Measurements from ENCODE around the gene TFB1M. TPM values are rescaled to one million over a fixed set of nuclear protein-coding genes. Genes with fewer than 3 reads are reported as not detected.

Gene TFB1M
- total RNA-seq, 2 donors from 2014 or later: 13.7 to 16.6 TPM

DNA sequence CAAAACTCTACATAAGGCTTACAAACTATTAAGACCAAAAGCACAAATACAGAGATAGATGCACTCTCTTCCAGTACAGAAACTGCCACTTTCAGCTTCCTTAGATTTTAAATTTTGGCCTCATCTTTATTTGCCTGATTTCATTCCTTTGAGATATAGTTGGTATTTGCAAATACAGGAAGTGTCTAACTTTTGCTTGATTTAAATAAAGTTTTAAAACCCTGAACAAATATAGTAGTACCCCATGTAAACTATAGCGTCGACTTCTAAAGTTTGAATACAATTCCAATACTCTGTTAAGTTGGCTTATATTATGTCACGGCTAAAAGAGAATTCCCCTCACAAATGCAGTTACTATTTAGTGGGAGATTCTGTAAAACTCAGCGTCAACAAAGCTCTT lies 51.6 kb downstream of the TFB1M start:
- H3K4me1 Mint-ChIP-seq: peaks cover 17% of the 10 kb centered on the region
- DNase-seq: no peak
- H3K4me3 Mint-ChIP-seq: no peak overlapping the region
- H3K9me3 ChIP-seq (ENCODE audit: control insufficient read depth, low read length, poor library complexity, severe bottlenecking): no peaks in the 10 kb centered on the region
- ATAC-seq: no peak
- H3K27me3 Mint-ChIP-seq: no peaks in the 10 kb centered on the region
- H3K27ac Mint-ChIP-seq: peak overlapping the region; percentile 92
- H3K36me3 Mint-ChIP-seq (ENCODE audit: low read depth): peaks cover 10% of the 10 kb centered on the region

DNA sequence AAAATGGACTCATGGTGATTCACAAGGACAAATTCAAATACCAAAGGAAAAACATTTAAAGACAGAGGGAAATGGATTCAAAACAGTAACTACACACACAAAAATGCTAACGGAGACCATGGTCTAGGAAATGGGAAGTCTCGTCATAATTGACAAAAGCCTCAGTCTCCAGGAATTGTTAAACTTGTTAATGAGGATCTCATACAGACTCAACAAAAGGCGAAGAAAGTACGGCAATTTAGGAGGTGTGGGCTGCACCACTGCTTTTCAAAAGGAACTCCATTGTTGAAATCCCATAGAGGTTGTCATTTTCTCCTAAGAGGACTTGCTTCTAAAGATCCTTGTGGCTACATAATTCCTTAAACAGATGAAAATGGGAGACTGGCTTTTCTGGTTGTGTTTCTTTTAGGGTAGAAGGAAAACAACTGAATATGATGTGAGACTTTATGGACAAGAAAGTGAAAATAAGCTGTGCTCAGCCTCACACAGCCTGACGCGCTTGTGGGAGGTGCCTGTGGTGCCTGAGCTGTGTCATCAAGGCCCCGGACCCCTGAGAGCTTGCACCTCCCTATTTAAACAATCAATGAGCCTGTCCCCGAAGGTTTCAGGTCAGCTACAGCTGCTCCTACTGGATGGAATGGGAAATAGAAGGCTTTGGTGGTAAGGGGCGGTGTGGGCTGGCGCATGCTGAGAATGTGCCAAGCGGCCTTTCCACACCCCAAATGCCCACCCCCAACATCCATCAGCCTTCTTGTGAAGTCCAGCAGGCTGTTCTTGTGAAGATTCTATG lies 53.0 kb downstream of the TFB1M start:
- Mint-ChIP-seq H3K36me3 (ENCODE audit: low read depth) (peaks cover 10% of the 10 kb centered on the region), H3K4me1 (peaks cover 17% of the 10 kb centered on the region), H3K27me3 (no peaks in the 10 kb centered on the region), H3K27ac (peak overlapping the region; percentile 47), H3K4me3 (no peak overlapping the region)
- no peak for ATAC-seq
- no peaks in the 10 kb centered on the region for H3K9me3 ChIP-seq (ENCODE audit: control insufficient read depth, low read length, poor library complexity, severe bottlenecking)
- no peak for DNase-seq

DNA sequence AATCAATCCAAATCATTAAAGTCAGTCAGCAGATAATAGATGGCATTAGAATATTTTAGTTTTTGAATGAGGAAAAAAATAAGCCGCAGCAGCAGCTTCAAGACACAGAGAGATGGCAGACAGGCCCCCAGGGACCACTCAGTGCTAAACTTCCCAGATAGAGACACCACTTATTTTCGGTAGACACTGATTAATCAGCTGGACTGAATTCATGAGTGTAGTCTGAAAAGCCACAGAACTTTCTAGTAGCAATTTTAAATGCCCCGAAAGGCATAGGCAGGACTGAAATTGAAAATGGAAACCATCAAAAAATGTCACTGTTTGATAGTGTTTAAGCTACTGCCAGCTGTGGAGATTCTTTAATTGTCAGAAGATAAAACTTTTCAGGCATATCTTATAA lies 53.6 kb downstream of the TFB1M start:
- Mint-ChIP-seq H3K4me3 (no peak overlapping the region), H3K27me3 (no peaks in the 10 kb centered on the region), H3K36me3 (ENCODE audit: low read depth) (peaks cover 10% of the 10 kb centered on the region), H3K27ac (peak overlapping the region; percentile 47), H3K4me1 (peaks cover 17% of the 10 kb centered on the region)
- ATAC-seq: no peak
- H3K9me3 ChIP-seq (ENCODE audit: control insufficient read depth, low read length, poor library complexity, severe bottlenecking): no peaks in the 10 kb centered on the region
- DNase-seq: no peak

DNA sequence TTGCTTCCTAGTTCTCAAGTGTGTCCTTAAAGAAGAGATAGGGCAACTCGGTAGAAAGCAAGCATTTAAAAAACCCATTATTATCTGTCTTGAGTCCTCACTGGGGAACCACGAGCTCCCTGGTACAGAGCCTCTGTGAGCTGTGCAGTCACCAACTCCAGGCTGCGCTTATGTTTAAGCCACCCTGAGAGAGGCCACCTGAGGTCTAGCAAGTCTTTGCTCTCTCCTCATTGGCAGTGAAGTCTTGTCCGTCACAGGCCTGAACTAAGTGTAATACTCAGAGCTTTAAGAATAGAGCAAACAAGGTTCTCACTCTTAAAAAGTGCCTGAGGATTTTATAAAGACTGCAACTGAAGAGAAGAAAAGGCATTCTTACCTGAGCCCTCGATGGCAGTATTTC lies 54.4 kb downstream of the TFB1M start:
- Mint-ChIP-seq H3K27me3 (no peaks in the 10 kb centered on the region), H3K4me1 (peaks cover 19% of the 10 kb centered on the region), H3K27ac (no peak overlapping the region), H3K4me3 (no peak overlapping the region), H3K36me3 (ENCODE audit: low read depth) (peaks cover 12% of the 10 kb centered on the region)
- H3K9me3 ChIP-seq (ENCODE audit: control insufficient read depth, low read length, poor library complexity, severe bottlenecking): no peaks in the 10 kb centered on the region
- ATAC-seq (no peak), DNase-seq (no peak)

DNA sequence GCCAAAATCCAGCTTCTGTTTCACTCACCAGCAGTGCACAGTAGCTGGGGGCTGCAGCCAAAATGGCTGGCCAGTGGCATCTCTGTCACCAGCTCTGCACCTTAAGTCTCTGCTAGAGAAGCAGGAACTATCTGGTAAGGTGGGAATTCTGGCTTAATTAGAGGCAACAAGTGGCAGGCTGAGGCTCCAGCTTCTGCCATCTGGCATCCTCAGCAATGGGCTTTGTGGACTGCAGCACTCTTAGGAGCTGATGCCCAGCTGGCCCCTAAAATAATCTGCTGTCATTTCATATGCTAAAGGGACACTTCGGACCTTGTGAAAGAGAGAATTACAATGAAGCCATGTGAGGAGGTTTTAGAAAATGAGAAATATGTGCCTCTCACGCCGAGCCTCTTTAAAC lies 55.1 kb downstream of the TFB1M start:
- Mint-ChIP-seq H3K4me1 (peaks cover 16% of the 10 kb centered on the region), H3K27me3 (no peaks in the 10 kb centered on the region), H3K27ac (no peak overlapping the region), H3K4me3 (no peak overlapping the region), H3K36me3 (ENCODE audit: low read depth) (peaks cover 9% of the 10 kb centered on the region)
- H3K9me3 ChIP-seq (ENCODE audit: control insufficient read depth, low read length, poor library complexity, severe bottlenecking): no peaks in the 10 kb centered on the region
- no peak for ATAC-seq
- DNase-seq: no peak

DNA sequence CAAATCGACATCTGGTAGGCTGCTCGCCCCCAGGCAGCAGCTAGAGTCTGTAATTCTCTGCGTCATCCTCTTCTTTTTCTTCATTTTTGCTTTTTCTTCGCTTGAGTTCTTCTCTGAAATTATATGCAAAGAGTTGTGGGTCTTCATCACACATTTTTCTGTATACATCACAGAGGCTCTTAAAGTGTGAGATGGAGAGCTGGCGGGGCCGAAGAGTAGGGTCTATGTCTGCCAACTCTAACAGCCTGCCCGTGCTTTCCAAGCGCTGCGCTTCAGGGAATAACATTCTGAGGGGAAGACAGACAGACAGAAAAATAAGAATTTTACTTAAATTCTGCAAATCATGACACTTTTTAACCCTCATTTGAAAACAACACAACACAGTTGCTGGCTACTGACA lies 56.5 kb downstream of the TFB1M start:
- H3K36me3 Mint-ChIP-seq (ENCODE audit: low read depth): peaks cover 6% of the 10 kb centered on the region
- H3K9me3 ChIP-seq (ENCODE audit: control insufficient read depth, low read length, poor library complexity, severe bottlenecking): no peaks in the 10 kb centered on the region
- H3K4me3 Mint-ChIP-seq: no peak overlapping the region
- no peak overlapping the region for H3K27ac Mint-ChIP-seq
- H3K4me1 Mint-ChIP-seq: peaks cover 14% of the 10 kb centered on the region
- H3K27me3 Mint-ChIP-seq: no peaks in the 10 kb centered on the region
- no peak for DNase-seq
- no peak for ATAC-seq

DNA sequence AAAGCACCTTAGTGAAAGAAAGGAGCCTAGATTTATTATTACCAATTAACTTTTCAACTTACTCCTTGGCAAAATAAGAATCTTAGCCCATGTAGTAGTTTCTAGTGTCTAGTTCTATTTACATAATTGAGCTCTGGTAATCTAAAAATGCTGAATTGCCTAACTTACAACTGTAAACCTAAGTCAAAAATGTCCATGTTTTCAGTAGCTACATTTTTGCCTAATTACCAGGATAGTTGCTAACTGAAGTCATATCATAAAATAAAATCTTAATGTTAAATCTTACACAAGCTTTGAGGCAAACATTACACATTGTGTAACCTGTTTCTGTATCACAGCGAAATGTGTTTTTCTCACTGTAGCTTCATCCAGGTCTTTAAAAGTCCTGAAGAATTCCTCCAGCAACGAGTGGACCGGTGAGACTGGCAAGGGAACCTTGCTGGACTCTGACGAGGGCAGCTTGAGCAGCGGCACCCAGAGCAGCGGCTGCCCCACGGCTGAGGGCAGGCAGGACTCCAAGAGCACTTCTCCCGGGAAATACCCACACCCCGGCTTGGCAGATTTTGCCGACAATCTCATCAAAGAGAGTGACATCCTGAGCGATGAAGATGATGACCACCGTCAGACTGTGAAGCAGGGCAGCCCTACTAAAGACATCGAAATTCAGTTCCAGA lies 58.0 kb downstream of the TFB1M start:
- Mint-ChIP-seq H3K27me3 (no peaks in the 10 kb centered on the region), H3K36me3 (ENCODE audit: low read depth) (peaks cover 4% of the 10 kb centered on the region), H3K4me3 (no peak overlapping the region), H3K4me1 (peaks cover 5% of the 10 kb centered on the region), H3K27ac (no peak overlapping the region)
- ATAC-seq (no peak), DNase-seq (no peak)
- H3K9me3 ChIP-seq (ENCODE audit: control insufficient read depth, low read length, poor library complexity, severe bottlenecking): no peaks in the 10 kb centered on the region

DNA sequence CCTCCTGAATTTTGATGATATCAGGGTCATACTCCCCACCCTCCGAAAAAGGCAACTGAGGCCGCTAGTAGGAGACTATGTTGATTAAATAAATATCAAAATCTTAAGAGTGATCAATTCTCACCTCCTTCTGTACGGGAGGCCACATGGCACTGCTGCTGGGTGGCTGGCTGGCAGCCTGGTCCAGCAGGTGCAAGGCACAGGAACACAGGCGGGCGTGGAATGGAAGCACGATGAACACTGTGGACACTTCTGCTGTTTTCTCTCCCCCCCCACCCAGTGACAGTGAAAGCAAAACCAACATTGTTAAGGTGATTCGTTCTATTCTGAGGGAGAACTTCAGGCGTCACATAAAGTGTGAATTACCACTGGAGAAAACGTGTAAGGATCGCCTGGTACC lies 60.1 kb downstream of the TFB1M start:
- H3K36me3 Mint-ChIP-seq (ENCODE audit: low read depth): peaks cover 4% of the 10 kb centered on the region
- no peak overlapping the region for H3K27ac Mint-ChIP-seq

DNA sequence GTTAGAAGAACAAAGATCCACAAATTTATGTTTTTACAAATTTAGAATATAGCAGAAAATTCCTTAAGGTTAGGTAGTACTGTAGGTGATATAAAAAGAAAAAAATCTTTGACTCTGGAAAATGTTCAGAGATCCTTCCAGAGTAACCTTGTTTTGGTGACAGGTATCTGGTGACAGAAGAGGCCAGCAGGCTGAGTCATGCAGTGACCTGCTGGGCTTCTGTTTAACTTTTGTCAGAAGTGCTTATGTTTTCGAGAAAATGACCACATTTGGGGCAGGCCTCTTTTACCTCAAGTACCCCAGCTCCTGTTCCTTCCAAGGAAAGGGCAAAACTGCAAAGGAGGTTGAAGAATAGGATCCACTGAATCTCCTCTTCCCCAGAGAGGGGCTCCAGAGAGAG lies 60.9 kb downstream of the TFB1M start:
- DNase-seq (no peak), ATAC-seq (no peak)
- Mint-ChIP-seq H3K4me3 (no peak overlapping the region), H3K27me3 (no peaks in the 10 kb centered on the region), H3K4me1 (peaks cover 2% of the 10 kb centered on the region), H3K36me3 (ENCODE audit: low read depth) (peaks cover 4% of the 10 kb centered on the region), H3K27ac (no peak overlapping the region)
- no peaks in the 10 kb centered on the region for H3K9me3 ChIP-seq (ENCODE audit: control insufficient read depth, low read length, poor library complexity, severe bottlenecking)

More for the DNA sequence above, 60.1 kb downstream of the TFB1M start:
- H3K27me3 Mint-ChIP-seq: no peaks in the 10 kb centered on the region
- no peaks in the 10 kb centered on the region for H3K9me3 ChIP-seq (ENCODE audit: control insufficient read depth, low read length, poor library complexity, severe bottlenecking)
- DNase-seq (no peak), ATAC-seq (no peak)
- H3K4me3 Mint-ChIP-seq: no peak overlapping the region
- peaks cover 2% of the 10 kb centered on the region for H3K4me1 Mint-ChIP-seq

DNA sequence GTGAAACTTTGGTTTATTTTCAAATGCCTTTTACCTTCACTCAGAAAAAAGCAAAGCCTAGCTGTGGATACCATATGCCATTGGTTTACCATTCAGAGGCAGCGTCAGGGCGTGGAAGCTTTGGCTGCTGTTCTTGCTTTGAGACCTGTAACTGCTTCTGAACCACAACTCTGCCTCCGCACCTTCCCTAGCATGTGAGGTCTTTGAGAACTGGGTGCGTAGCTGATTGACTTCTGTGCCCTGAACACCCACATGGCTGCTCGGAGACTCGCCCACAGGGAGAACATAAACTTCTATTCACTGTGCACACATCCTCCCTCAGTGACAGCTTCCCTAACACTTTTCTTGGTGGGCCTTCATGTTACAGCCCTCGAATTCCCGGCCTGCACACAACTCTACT lies 61.7 kb downstream of the TFB1M start:
- Mint-ChIP-seq H3K4me3 (no peak overlapping the region), H3K36me3 (ENCODE audit: low read depth) (peaks cover 2% of the 10 kb centered on the region), H3K27me3 (no peaks in the 10 kb centered on the region), H3K4me1 (peaks cover 2% of the 10 kb centered on the region), H3K27ac (no peak overlapping the region)
- ATAC-seq (no peak), DNase-seq (no peak)
- H3K9me3 ChIP-seq (ENCODE audit: control insufficient read depth, low read length, poor library complexity, severe bottlenecking): no peaks in the 10 kb centered on the region

DNA sequence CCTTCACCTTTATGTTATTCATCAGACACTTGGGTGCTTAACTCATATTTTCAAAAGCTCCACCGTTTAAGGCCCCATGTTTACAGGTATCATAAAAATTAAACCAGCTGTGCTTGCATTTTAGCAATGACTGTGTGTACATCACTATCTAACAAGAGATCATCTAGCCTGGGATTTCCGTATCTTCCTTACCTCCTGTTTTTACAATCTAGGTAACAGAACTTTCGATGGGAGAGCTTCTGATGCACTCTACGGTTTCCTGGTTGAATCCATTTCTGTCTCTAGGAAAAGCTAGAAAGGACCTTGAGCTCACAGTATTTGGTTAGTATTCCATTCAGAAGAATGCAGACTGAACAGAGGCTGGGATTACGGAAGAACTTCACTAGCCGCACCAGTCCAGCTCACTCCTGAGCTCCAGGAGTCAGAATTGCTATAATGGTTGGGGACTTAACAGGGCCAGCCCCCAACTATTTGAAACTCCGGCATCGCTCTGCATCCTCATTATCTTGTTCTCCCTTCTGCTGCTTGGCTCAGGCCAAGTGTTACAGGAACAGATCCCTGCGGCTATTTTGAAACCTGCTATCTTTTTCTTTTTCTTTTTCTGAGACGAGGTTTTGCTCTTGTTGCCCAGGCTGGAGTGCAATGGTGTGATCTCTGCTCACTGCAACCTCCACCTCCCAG lies 63.4 kb downstream of the TFB1M start:
- ATAC-seq: no peak
- H3K4me1 Mint-ChIP-seq: peaks cover 2% of the 10 kb centered on the region
- no peaks in the 10 kb centered on the region for H3K27me3 Mint-ChIP-seq
- H3K4me3 Mint-ChIP-seq: peak overlapping the region; percentile 25
- H3K27ac Mint-ChIP-seq: peak overlapping the region; percentile 21
- H3K9me3 ChIP-seq (ENCODE audit: control insufficient read depth, low read length, poor library complexity, severe bottlenecking): no peaks in the 10 kb centered on the region
- no peak for DNase-seq
- peaks cover 2% of the 10 kb centered on the region for H3K36me3 Mint-ChIP-seq (ENCODE audit: low read depth)

DNA sequence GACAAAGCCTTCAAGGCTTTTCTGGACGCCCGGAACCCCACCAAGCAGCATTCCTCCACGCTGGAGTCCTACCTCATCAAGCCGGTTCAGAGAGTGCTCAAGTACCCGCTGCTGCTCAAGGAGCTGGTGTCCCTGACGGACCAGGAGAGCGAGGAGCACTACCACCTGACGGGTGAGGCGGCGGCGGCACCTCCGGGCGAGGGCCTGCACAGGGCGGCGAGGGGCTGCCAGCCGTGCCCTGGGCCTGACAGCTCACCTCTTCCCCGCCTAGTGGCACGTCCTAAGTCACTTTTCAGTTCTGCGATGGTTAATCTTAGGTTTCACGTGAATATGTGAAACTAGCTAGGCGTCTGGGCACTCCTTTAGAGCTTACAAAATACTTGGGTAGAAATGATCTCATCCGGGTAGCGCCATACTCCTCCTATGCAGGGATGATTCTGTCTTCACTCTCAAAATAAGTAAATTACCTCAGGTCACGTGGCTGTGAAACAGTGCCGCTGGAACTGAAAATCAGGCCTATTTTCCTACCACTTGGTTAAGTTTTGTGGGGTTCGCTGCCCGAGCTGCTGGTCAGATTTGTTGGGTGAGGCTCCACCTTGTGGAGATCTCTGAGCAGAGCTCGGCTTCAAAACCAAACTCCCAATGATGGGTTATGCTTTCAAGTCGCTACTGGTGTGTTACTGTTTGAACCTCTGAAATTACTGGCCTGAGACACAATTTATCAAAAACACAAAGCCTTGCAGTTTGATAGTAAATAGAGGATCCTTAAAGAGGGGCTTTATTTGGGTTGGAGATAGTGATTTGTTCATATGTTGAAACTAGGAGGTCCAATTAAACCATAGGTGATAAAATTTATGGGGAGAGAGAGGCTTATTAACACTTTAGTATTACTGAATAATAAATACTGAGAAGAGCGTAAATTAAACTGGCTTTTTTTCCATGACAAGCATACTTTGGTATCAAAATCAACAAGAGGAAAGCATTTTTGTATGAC lies 66.0 kb downstream of the TFB1M start:
- DNase-seq: no peak
- Mint-ChIP-seq H3K4me3 (no peak overlapping the region), H3K36me3 (ENCODE audit: low read depth) (no peaks in the 10 kb centered on the region), H3K27ac (no peak overlapping the region), H3K27me3 (no peaks in the 10 kb centered on the region), H3K4me1 (peaks cover 2% of the 10 kb centered on the region)
- H3K9me3 ChIP-seq (ENCODE audit: control insufficient read depth, low read length, poor library complexity, severe bottlenecking): no peaks in the 10 kb centered on the region
- ATAC-seq: no peak

DNA sequence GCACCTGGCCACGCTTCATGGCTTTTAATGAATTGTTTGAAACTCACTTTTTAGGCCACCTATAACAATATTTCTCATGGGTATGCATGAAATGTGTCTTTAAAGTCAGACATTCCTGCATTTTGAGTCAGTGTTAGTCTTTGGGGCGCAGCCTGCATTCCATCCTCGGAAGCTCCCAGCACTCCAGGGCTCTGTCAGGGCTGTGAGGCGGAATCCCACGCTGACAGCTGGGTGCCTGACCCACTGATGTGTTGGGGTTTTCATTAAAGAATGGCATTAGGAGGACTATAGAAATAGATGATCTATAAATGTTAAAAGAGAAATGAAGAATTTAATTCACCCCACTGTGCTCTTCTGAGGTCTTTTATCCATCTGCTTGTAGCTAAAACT lies 66.7 kb downstream of the TFB1M start:
- H3K4me3 Mint-ChIP-seq: no peak overlapping the region
- H3K4me1 Mint-ChIP-seq: peaks cover 2% of the 10 kb centered on the region
- H3K9me3 ChIP-seq (ENCODE audit: control insufficient read depth, low read length, poor library complexity, severe bottlenecking): no peaks in the 10 kb centered on the region
- H3K27me3 Mint-ChIP-seq: no peaks in the 10 kb centered on the region
- H3K36me3 Mint-ChIP-seq (ENCODE audit: low read depth): no peaks in the 10 kb centered on the region
- DNase-seq (no peak), ATAC-seq (no peak)
- no peak overlapping the region for H3K27ac Mint-ChIP-seq

All from T-helper 17 cell (primary cell).